SU-DHL-6 (cell line): ENCODE measurements around the gene RRAGB.

Experiments used
- H2AFZ ChIP-seq: fragments of 200-600 bp; sonication (generic); 2 replicates; pipeline ENCODE4 v1.6.1; 2014; ENCODE audit warnings: low read depth, mild to moderate bottlenecking, moderate library complexity, mixed read lengths, antibody characterized with exemption, low read length; ENCODE audit not compliant: severe bottlenecking
- H3F3A ChIP-seq: fragments of 200-600 bp; shearing (Covaris generic); 2 replicates; pipeline ENCODE4 v1.6.0; 2016; ENCODE audit warnings: antibody characterized with exemption, mild to moderate bottlenecking; ENCODE audit not compliant: insufficient read depth
- H3K27ac ChIP-seq: fragments of 200-600 bp; sonication (generic); 2 replicates; pipeline ENCODE4 v1.5.1; 2016; ENCODE audit warnings: low read depth, mild to moderate bottlenecking, low read length, moderate library complexity, mixed read lengths
- H3K27me3 ChIP-seq: fragments of 200-600 bp; sonication (generic), shearing (Covaris generic); 2 replicates; pipeline ENCODE4 v1.6.0; 2014; ENCODE audit warnings: mild to moderate bottlenecking, low read length
- H3K36me3 ChIP-seq: fragments of 200-600 bp; sonication (generic); 2 replicates; pipeline ENCODE4 v1.6.1; 2014; ENCODE audit warnings: mild to moderate bottlenecking, low read length, mixed read lengths
- H3K4me2 ChIP-seq: fragments of 300-600, 200-600 bp; shearing (Covaris generic), sonication (generic); 2 replicates; pipeline ENCODE4 v1.6.0; 2014; ENCODE audit warnings: low read length, low read depth, mild to moderate bottlenecking; ENCODE audit not compliant: poor library complexity, severe bottlenecking
- H3K4me3 ChIP-seq: fragments of 200-600 bp; sonication (generic); 2 replicates; pipeline ENCODE4 v1.5.1; 2014; ENCODE audit warnings: antibody characterized with exemption, low read length, mild to moderate bottlenecking, mixed read lengths; ENCODE audit not compliant: insufficient read depth, poor library complexity, severe bottlenecking
- H3K79me2 ChIP-seq: fragments of 200-600 bp; sonication (generic); 2 replicates; pipeline ENCODE4 v1.6.1; 2014; ENCODE audit warnings: mild to moderate bottlenecking, low read length, moderate library complexity; ENCODE audit not compliant: insufficient read depth
- H3K9ac ChIP-seq: fragments of 200-600 bp; sonication (generic); 2 replicates; pipeline ENCODE4 v1.7.0; 2014; ENCODE audit warnings: mild to moderate bottlenecking, low read length
- H3K9me2 ChIP-seq: fragments of 200-600 bp; sonication (generic); replicated peaks from 2 replicates; pipeline ENCODE4 v1.6.1; 2014; ENCODE audit warnings: low read length; ENCODE audit not compliant: insufficient read depth
- H3K9me3 ChIP-seq: fragments of 200-600 bp; sonication (generic); 2 replicates; pipeline ENCODE4 v1.6.1; 2014; ENCODE audit warnings: low read length, mixed read lengths; ENCODE audit not compliant: insufficient read depth
- H4K20me1 ChIP-seq: fragments of 200-600 bp; sonication (generic); 2 replicates; pipeline ENCODE4 v1.6.1; 2014; ENCODE audit warnings: low read depth, mild to moderate bottlenecking, antibody characterized with exemption, low read length, moderate library complexity, mixed read lengths
- CTCF ChIP-seq: fragments of 200-600 bp; sonication (generic); IDR thresholded peaks from one replicate; pipeline ENCODE4 v1.5.1; 2017; ENCODE audit warnings: antibody characterized with exemption, mild to moderate bottlenecking, low read length, moderate library complexity; ENCODE audit not compliant: insufficient read depth, poor library complexity, severe bottlenecking
- EZH2phosphoT487 ChIP-seq: fragments of 200-600 bp; sonication (generic), shearing (Covaris generic); conservative IDR thresholded peaks from 2 replicates; pipeline ENCODE4 v1.6.1; 2018; ENCODE audit warnings: mild to moderate bottlenecking, antibody characterized with exemption, low read length, moderate library complexity, mixed read lengths

Gene RRAGB

GRCh38 chrX:55787727-55788126, 70.2 kb downstream of the RRAGB start:
- Histone ChIP-seq H3K9me3 (no peaks in the 10 kb centered on the region), H3K36me3 (no peaks in the 10 kb centered on the region), H3K9me2 (no peaks in the 10 kb centered on the region), H3K9ac (no peak overlapping the region), H2AFZ (no peak overlapping the region), H3K27me3 (no peaks in the 10 kb centered on the region), H3K27ac (no peak overlapping the region), H3K4me3 (no peak overlapping the region), H4K20me1 (no peaks in the 10 kb centered on the region), H3K79me2 (no peaks in the 10 kb centered on the region), H3F3A (no peaks in the 10 kb centered on the region), H3K4me2 (no peak overlapping the region)
- TF ChIP-seq EZH2phosphoT487 (no peak), CTCF (no peak)

GRCh38 chrX:55794405-55794804, 76.9 kb downstream of the RRAGB start:
- H3K9ac ChIP-seq: no peak overlapping the region
- no peaks in the 10 kb centered on the region for H3K9me3 ChIP-seq
- no peaks in the 10 kb centered on the region for H3K79me2 ChIP-seq
- H3K4me3 ChIP-seq: no peak overlapping the region
- no peak overlapping the region for H3K4me2 ChIP-seq
- H3K36me3 ChIP-seq: no peaks in the 10 kb centered on the region
- TF ChIP-seq CTCF: no peak
- TF ChIP-seq EZH2phosphoT487: no peak
- no peaks in the 10 kb centered on the region for H3K27me3 ChIP-seq
- H3K27ac ChIP-seq: no peak overlapping the region
- H3K9me2 ChIP-seq: no peaks in the 10 kb centered on the region
- no peak overlapping the region for H2AFZ ChIP-seq
- no peaks in the 10 kb centered on the region for H3F3A ChIP-seq
- H4K20me1 ChIP-seq: no peaks in the 10 kb centered on the region

GRCh38 chrX:55796496-55796895, 78.9 kb downstream of the RRAGB start:
- Histone ChIP-seq H3K9me3 (no peaks in the 10 kb centered on the region), H3F3A (no peaks in the 10 kb centered on the region), H3K27ac (no peak overlapping the region), H3K36me3 (no peaks in the 10 kb centered on the region), H4K20me1 (no peaks in the 10 kb centered on the region), H3K4me3 (no peak overlapping the region), H2AFZ (no peak overlapping the region), H3K4me2 (no peak overlapping the region), H3K9me2 (no peaks in the 10 kb centered on the region), H3K79me2 (no peaks in the 10 kb centered on the region), H3K9ac (no peak overlapping the region), H3K27me3 (no peaks in the 10 kb centered on the region)
- no peak for TF ChIP-seq EZH2phosphoT487
- TF ChIP-seq CTCF: no peak
